GM18873 (cell line): Measurements from ENCODE around the gene MAEL.

Experiments used
- ATAC-seq: cut with Tn5 transposase; IDR thresholded peaks from one replicate; pipeline ENCODE4 v1.9.1; 2021; ENCODE audit warnings: mild to moderate bottlenecking, moderate library complexity, moderate number of reproducible peaks; ENCODE audit not compliant: unreplicated experiment, low FRiP score

MAEL gene

GRCh38 chr1:167052389-167052788 is 63.3 kb downstream of the MAEL start:
- ATAC-seq, result no peak

GRCh38 chr1:167054531-167054930 is 65.5 kb downstream of the MAEL start:
- no peak for ATAC-seq

GRCh38 chr1:167054946-167055630 is 66.0 kb downstream of the MAEL start:
- ATAC-seq, result no peak

- ATAC-seq, result no peak
Measured at GRCh38 chr1:167056529-167057231, 67.6 kb downstream of the MAEL start.

GRCh38 chr1:167057241-167057688 is 68.2 kb downstream of the MAEL start:
- ATAC-seq, result peak; percentile 53

- no peak for ATAC-seq
Measured at GRCh38 chr1:167059045-167059808, 70.1 kb downstream of the MAEL start.

- ATAC-seq, result no peak
Measured at GRCh38 chr1:167059809-167060107, 70.7 kb downstream of the MAEL start.

- no peak for ATAC-seq
Measured at GRCh38 chr1:167060141-167061072, 71.3 kb downstream of the MAEL start.

- no peak for ATAC-seq
Measured at GRCh38 chr1:167061073-167061464, 72.0 kb downstream of the MAEL start.

GRCh38 chr1:167064621-167065020 is 75.5 kb downstream of the MAEL start:
- ATAC-seq, result no peak

GRCh38 chr1:167065471-167065870 is 76.4 kb downstream of the MAEL start:
- ATAC-seq, result no peak

- ATAC-seq, result no peak
Measured at GRCh38 chr1:167066333-167067122, 77.4 kb downstream of the MAEL start.

- ATAC-seq, result no peak
Measured at GRCh38 chr1:167067904-167068303, 78.8 kb downstream of the MAEL start.

- ATAC-seq, result no peak
Measured at GRCh38 chr1:167068761-167069160, 79.7 kb downstream of the MAEL start.

GRCh38 chr1:167071286-167071685 is 82.2 kb downstream of the MAEL start:
- ATAC-seq, result no peak
